NCI-H524 (cell line): ENCODE data around the gene UQCC5.

ENCODE experiments used
- DNase-seq, 2 experiments: peaks; one replicate each; lab custom pipeline; 2025; lab: John Stamatoyannopoulos, UW

UQCC5 gene

GRCh38 chr3:52570076-52570475 is 33.7 kb downstream of the UQCC5 start:
- DNase-seq = no peak

GRCh38 chr3:52572221-52572620 is 35.8 kb downstream of the UQCC5 start:
- no peak for DNase-seq

DNA sequence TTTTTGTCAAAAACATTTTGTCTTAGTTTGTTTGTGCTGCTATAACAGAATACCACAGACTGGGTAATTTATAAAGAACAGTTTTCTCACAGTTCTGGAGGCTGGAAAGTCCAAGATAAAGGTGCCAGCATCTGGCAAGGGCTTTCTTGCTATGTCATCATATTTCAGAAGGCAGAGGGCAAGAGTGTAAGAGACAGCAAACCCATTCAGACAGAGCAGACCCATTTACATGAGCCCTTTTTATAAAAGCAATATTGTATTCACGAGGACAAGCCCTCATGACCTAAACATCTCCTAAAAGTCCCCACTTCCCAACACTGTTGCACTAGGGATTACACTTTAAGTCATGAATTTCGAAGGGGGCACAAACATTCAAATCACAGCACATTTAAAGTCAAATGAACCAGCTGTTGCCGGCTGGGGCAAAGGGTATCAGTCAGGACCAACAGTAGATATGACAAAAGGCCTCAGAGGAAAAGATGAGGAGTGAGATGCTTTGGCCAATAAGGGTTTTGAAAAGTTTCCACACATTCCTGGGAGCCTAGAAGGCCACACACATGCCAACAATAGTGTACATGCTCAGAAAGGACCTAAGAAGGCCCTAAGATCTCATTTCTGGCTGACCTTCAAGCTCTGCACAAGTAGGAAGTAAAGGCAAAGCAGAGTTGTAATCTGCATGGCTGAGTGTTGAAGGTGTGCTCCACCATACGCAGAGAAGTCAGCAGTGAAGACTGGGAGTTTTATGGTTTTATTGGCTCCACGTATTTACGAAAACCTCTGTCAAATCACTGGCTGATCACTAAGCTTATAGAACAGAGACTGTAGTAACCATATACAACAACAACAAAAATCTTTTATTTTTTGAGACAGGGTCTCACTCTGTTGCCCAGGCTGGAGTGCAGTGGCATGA is 37.9 kb downstream of the UQCC5 start:
- DNase-seq = no peak
